Kidney (tissue), 14 donors: ENCODE measurements around the gene RXRG. TPM values are rescaled to one million over a fixed set of nuclear protein-coding genes. Genes with fewer than 3 reads are reported as not detected.
A peak's percentile ranks its signal among the peaks of the same experiment; 100 is the strongest.

Source experiments
- DNase-seq, 5 donors: peaks; one replicate each; pipeline ENCODE4 v3.0.0-alpha.2; 2013 to 2020
- FAIRE-seq: peaks from 2 replicates; lab custom pipeline; 2012; peaks lifted over from hg19 to GRCh38; lab: Jason Lieb, UNC
- H3K27ac ChIP-seq, 2 donors: one replicate each; pipeline ENCODE4 v1.7.0; 2013; ENCODE audit warnings: low read depth in 2 of 2, low read length in 2 of 2, inconsistent platforms in 1 of 2
- H3K27me3 ChIP-seq: one replicate; pipeline ENCODE4 v1.7.1; 2013; ENCODE audit warnings: low read length, inconsistent platforms; ENCODE audit not compliant: control insufficient read depth, insufficient read depth
- H3K36me3 ChIP-seq, 3 donors: one replicate each; pipeline versions ENCODE4 v1.7.0 to v1.7.1; 2013; ENCODE audit warnings: low read length in 3 of 3, control low read depth in 1 of 3, inconsistent platforms in 1 of 3; ENCODE audit not compliant: insufficient read depth in 3 of 3, control insufficient read depth in 2 of 3
- H3K4me1 ChIP-seq, 3 donors: one replicate each; pipeline versions ENCODE4 v1.7.0 to v1.7.1; 2013; ENCODE audit warnings: low read length in 3 of 3, inconsistent platforms in 1 of 3, low read depth in 1 of 3; ENCODE audit not compliant: control insufficient read depth in 2 of 3, insufficient read depth in 2 of 3
- H3K4me3 ChIP-seq, 3 donors: one replicate each; pipeline versions ENCODE4 v1.7.0 to v1.8.1; 2013; ENCODE audit warnings: low read length in 3 of 3, control low read depth in 1 of 3, inconsistent platforms in 1 of 3
- H3K9ac ChIP-seq, 3 donors: one replicate each; pipeline versions ENCODE4 v1.7.0 to v1.7.1; 2013; ENCODE audit warnings: low read length in 3 of 3, control low read depth in 1 of 3, inconsistent platforms in 1 of 3
- H3K9me3 ChIP-seq, 3 donors: one replicate each; pipeline versions ENCODE4 v1.7.0 to v1.7.1; 2013; ENCODE audit warnings: low read length in 3 of 3, control low read depth in 1 of 3, inconsistent platforms in 1 of 3; ENCODE audit not compliant: control insufficient read depth in 2 of 3, insufficient read depth in 1 of 3
- intact Hi-C: fragments of 100-400 bp; cut with DNase I; formaldehyde crosslinking; loops from one replicate; pipeline ENCODE4 v1.11.1; 2022
- polyA plus RNA-seq: library from polyadenylated mRNA; stranded (reverse); fragments of 350-450 nt; fragmentation: Illumina TruSeq; extraction: RNeasy Lipid Tissue Mini Kit (QIAGEN cat#74804); gene quantifications from one replicate; pipeline ENCODE4 v1.2.3, GENCODE V29; 2014; ENCODE audit warnings: low read depth, low replicate concordance; ENCODE audit not compliant: insufficient read depth
- total RNA-seq: library from RNA; stranded (reverse); fragmentation: NEBNext Ultra II Directional; extraction: Animal tissue kit (Norgen Biotek cat#: 25700); gene quantifications from one replicate; pipeline ENCODE4 v1.2.1, GENCODE V29; 2021
- TF ChIP-seq, protein P1 (sequence below): IDR thresholded peaks from 3 replicates; pipeline ENCODE4 v1.5.1; 2012; ENCODE audit warnings: mild to moderate bottlenecking, moderate library complexity, borderline replicate concordance; ENCODE audit not compliant: insufficient read depth; ENCODE audit errors: extremely low read depth
- donor health status: control.
- donor health status: control.
- donor health status: control.
- donor health status: control.
- donor health status: control.
- donor health status: DM: yes; HTN: yes; CAD: no.
- donor health status: Normal renal cell carcinoma (clear cell type).

The RXRG gene
- total and polyA plus RNA-seq, 2 donors from 2014 or later = 0.39 to 0.44 TPM

DNA sequence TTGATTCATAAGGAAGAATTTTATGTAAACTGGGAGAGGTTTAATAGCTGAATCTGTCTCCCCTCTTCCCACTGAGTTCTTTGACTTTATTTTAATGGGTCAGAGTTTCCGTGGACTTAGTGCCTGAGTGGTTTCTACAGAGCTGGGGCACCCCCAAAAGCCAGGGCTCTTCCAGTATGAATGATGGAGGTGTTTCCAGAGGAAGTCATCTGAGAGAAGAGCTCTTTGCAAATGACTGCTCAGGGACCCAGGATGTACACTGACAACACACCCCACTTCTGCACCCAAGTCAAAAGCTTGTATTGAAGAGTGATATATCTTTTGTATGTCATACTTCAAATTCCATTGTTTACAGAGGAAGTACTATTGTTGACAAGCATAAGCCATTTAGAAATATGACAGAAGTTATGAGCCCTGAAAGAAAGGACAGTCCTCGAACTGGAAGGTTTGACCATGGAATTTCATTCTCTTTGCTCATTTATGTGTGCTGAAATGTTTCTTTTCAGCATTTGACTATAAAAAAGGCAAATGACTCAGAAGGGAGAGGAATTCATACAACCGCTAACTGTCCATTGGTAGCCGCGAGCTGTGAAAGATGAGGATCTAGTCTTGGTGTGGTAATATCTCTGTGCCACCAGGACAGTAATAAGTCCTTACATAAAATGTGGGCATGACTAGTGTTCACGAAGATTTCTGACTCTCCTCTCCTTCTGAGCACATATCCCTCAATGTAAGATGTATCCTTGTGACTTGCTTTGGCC is 63.0 kb downstream of the RXRG start:
- no peak overlapping the region for H3K27ac ChIP-seq
- no peaks in the 10 kb centered on the region for H3K9me3 ChIP-seq
- no peaks in the 10 kb centered on the region for H3K27me3 ChIP-seq
- intact Hi-C loops = no loop called here
- no peak for DNase-seq
- no peak overlapping the region for H3K4me3 ChIP-seq
- FAIRE-seq = no peak
- TF ChIP-seq, protein P1, sequence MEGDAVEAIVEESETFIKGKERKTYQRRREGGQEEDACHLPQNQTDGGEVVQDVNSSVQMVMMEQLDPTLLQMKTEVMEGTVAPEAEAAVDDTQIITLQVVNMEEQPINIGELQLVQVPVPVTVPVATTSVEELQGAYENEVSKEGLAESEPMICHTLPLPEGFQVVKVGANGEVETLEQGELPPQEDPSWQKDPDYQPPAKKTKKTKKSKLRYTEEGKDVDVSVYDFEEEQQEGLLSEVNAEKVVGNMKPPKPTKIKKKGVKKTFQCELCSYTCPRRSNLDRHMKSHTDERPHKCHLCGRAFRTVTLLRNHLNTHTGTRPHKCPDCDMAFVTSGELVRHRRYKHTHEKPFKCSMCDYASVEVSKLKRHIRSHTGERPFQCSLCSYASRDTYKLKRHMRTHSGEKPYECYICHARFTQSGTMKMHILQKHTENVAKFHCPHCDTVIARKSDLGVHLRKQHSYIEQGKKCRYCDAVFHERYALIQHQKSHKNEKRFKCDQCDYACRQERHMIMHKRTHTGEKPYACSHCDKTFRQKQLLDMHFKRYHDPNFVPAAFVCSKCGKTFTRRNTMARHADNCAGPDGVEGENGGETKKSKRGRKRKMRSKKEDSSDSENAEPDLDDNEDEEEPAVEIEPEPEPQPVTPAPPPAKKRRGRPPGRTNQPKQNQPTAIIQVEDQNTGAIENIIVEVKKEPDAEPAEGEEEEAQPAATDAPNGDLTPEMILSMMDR = no peak
- no peaks in the 10 kb centered on the region for H3K4me1 ChIP-seq
- H3K9ac ChIP-seq = no peak overlapping the region
- H3K36me3 ChIP-seq = no peaks in the 10 kb centered on the region

DNA sequence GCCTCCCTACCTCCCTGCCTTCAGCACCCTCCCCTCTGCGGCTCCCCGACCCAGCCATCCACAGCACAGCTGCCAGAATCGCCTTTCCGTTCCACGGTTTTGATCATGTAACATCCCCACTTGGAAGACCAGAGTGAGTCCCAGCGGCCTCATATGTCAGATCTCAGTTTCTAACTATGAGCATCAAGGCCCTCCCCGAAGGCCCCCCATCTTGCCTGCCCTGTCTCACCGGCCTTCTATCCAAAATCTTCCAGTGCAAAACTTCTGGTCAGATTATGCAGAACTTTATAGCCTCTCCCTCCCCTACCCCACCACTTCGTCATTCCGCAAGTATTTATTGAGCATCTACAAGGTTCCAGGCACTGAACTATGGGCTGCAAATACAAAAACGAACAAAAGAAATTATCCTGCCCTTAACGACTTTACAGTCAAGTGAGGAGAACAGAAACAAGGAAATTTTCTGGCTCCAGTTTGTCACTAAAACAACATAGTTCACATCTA is 68.1 kb downstream of the RXRG start:
- Histone ChIP-seq H3K27me3 (no peaks in the 10 kb centered on the region), H3K36me3 (no peaks in the 10 kb centered on the region), H3K4me3 (peak overlapping the region; percentile 21 to 50 (median 50)), H3K9ac (no peak overlapping the region), H3K4me1 (no peaks in the 10 kb centered on the region), H3K27ac (peak overlapping the region in 1 of 2 donors; percentile 59), H3K9me3 (no peaks in the 10 kb centered on the region)
- FAIRE-seq (no peak), DNase-seq (peak in 1 of 5 donors; percentile 3)
- TF ChIP-seq, protein P1 = no peak
- intact Hi-C loops = no loop called here

- Histone ChIP-seq H3K27ac (peak overlapping the region; percentile 43 to 59), H3K36me3 (no peaks in the 10 kb centered on the region), H3K9ac (peak overlapping the region in 2 of 3 donors; percentile 3 to 23), H3K9me3 (no peaks in the 10 kb centered on the region), H3K27me3 (no peaks in the 10 kb centered on the region), H3K4me3 (peak overlapping the region; percentile 44 to 50 (median 50)), H3K4me1 (no peaks in the 10 kb centered on the region)
- TF ChIP-seq, protein P1 = no peak
- intact Hi-C loops = no loop called here
- DNase-seq (peak; percentile 80 to 92 (median 87)), FAIRE-seq (no peak)
These were observed 68.7 kb downstream of the RXRG start for GRCh38 chr1:165376041-165376810.
